ENCODE measurements around the gene MARCHF4.

DNA sequence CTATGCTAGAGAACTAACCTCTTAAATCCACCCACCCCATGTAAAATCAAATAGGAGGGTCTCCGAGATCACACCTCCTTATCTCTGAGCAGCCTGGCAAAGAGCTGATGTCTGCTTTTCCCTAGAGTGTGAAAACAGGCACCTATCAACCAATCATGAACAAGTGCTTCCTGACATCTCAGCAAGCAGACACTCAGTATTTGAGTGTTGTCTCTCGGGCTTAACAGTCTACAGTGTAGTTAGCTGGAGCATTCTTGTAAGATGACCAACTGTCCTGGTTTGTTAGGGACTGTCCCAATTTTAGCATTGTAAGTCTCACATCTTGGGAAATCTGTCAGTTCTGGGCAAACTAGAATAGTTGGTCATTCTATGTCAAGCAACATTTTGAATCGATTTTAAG is 26.4 kb downstream of the MARCHF4 start:
- TF ChIP-seq CHD1 (IDR thresholded peaks at IDR 0.05; ENCODE audit: low read depth, low read length) (no peak), POLR2A (IDR thresholded peaks at IDR 0.05; ENCODE audit: low read depth, low read length) (no peak), MAZ (IDR thresholded peaks at IDR 0.05; ENCODE audit: borderline replicate concordance, low read depth, low read length) (no peak), SMC3 (IDR thresholded peaks at IDR 0.05; ENCODE audit: low read depth, low read length) (no peak), RFX5 (IDR thresholded peaks at IDR 0.05; ENCODE audit: low read depth, low read length) (no peak), CEBPB (IDR thresholded peaks at IDR 0.05; ENCODE audit: low read depth, low read length) (no peak), BHLHE40 (IDR thresholded peaks at IDR 0.05; ENCODE audit: low read depth, low read length) (no peak)
- TF ChIP-seq, protein P1, sequence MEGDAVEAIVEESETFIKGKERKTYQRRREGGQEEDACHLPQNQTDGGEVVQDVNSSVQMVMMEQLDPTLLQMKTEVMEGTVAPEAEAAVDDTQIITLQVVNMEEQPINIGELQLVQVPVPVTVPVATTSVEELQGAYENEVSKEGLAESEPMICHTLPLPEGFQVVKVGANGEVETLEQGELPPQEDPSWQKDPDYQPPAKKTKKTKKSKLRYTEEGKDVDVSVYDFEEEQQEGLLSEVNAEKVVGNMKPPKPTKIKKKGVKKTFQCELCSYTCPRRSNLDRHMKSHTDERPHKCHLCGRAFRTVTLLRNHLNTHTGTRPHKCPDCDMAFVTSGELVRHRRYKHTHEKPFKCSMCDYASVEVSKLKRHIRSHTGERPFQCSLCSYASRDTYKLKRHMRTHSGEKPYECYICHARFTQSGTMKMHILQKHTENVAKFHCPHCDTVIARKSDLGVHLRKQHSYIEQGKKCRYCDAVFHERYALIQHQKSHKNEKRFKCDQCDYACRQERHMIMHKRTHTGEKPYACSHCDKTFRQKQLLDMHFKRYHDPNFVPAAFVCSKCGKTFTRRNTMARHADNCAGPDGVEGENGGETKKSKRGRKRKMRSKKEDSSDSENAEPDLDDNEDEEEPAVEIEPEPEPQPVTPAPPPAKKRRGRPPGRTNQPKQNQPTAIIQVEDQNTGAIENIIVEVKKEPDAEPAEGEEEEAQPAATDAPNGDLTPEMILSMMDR (conservative IDR thresholded peaks at IDR 0.05; ENCODE audit: low read depth, low read length) = no peak
- TF ChIP-seq, protein P2, sequence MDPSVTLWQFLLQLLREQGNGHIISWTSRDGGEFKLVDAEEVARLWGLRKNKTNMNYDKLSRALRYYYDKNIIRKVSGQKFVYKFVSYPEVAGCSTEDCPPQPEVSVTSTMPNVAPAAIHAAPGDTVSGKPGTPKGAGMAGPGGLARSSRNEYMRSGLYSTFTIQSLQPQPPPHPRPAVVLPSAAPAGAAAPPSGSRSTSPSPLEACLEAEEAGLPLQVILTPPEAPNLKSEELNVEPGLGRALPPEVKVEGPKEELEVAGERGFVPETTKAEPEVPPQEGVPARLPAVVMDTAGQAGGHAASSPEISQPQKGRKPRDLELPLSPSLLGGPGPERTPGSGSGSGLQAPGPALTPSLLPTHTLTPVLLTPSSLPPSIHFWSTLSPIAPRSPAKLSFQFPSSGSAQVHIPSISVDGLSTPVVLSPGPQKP (IDR thresholded peaks at IDR 0.05; ENCODE audit: borderline replicate concordance, low read depth, low read length) = no peak
- TF ChIP-seq, protein P3, sequence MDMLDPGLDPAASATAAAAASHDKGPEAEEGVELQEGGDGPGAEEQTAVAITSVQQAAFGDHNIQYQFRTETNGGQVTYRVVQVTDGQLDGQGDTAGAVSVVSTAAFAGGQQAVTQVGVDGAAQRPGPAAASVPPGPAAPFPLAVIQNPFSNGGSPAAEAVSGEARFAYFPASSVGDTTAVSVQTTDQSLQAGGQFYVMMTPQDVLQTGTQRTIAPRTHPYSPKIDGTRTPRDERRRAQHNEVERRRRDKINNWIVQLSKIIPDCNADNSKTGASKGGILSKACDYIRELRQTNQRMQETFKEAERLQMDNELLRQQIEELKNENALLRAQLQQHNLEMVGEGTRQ (IDR thresholded peaks at IDR 0.05; ENCODE audit: low read depth, low read length) = no peak

Measured in IMR-90 (cell line).